Ishikawa (cell line): ENCODE results near the gene SCAMP3.

Experiments
- CEBPB ChIP-seq: IDR thresholded peaks from 2 replicates; pipeline ENCODE4 v1.6.1; 2012
- CREB1 ChIP-seq: IDR thresholded peaks from 2 replicates; pipeline ENCODE4 v1.6.1; 2012; ENCODE audit warnings: low read depth
- EGR1 ChIP-seq: IDR thresholded peaks from 2 replicates; pipeline ENCODE4 v1.6.1; 2012
- EP300 ChIP-seq: IDR thresholded peaks from 2 replicates; pipeline ENCODE4 v1.6.1; 2012; ENCODE audit warnings: borderline replicate concordance
- FOXM1 ChIP-seq: IDR thresholded peaks from 2 replicates; pipeline ENCODE4 v1.6.1; 2012; ENCODE audit warnings: low read depth, borderline replicate concordance
- MAX ChIP-seq: IDR thresholded peaks from 2 replicates; pipeline ENCODE4 v1.6.1; 2012
- NFIC ChIP-seq: IDR thresholded peaks from 2 replicates; pipeline ENCODE4 v1.6.1; 2012
- RAD21 ChIP-seq: IDR thresholded peaks from 2 replicates; pipeline ENCODE4 v1.6.1; 2012; ENCODE audit warnings: low read depth
- REST ChIP-seq: IDR thresholded peaks from 2 replicates; pipeline ENCODE4 v1.6.1; 2012; ENCODE audit warnings: low read depth, mild to moderate bottlenecking
- TAF1 ChIP-seq: IDR thresholded peaks from 2 replicates; pipeline ENCODE4 v1.6.1; 2012; ENCODE audit warnings: low read depth, mild to moderate bottlenecking
- TCF12 ChIP-seq: IDR thresholded peaks from 2 replicates; pipeline ENCODE4 v1.6.1; 2012; ENCODE audit warnings: low read depth
- TEAD4 ChIP-seq: IDR thresholded peaks from 2 replicates; pipeline ENCODE4 v1.6.1; 2012
- USF1 ChIP-seq: IDR thresholded peaks from 2 replicates; pipeline ENCODE4 v1.6.1; 2012
- YY1 ChIP-seq: IDR thresholded peaks from 2 replicates; pipeline ENCODE4 v1.6.1; 2012; ENCODE audit warnings: low read depth
- ZBTB7A ChIP-seq: IDR thresholded peaks from 2 replicates; pipeline ENCODE4 v1.6.1; 2012; ENCODE audit warnings: low read depth

The SCAMP3 gene

GRCh38 chr1:155282488-155283091 lies 20.4 kb upstream of the SCAMP3 start:
- no peak for TF ChIP-seq ZBTB7A
- no peak for TF ChIP-seq EP300
- TF ChIP-seq USF1: no peak
- no peak for TF ChIP-seq FOXM1
- TF ChIP-seq TCF12: no peak
- no peak for TF ChIP-seq CREB1
- no peak for TF ChIP-seq NFIC
- no peak for TF ChIP-seq RAD21
- no peak for TF ChIP-seq YY1
- TF ChIP-seq EGR1: no peak
- no peak for TF ChIP-seq REST
- TF ChIP-seq TAF1: no peak
- no peak for TF ChIP-seq TEAD4
- no peak for TF ChIP-seq MAX
- no peak for TF ChIP-seq CEBPB

- TF ChIP-seq TAF1: no peak
- no peak for TF ChIP-seq ZBTB7A
- no peak for TF ChIP-seq TCF12
Measured at GRCh38 chr1:155279268-155279667, 17.1 kb upstream of the SCAMP3 start.

- TF ChIP-seq EGR1 (no peak), ZBTB7A (no peak), CEBPB (no peak), USF1 (no peak), CREB1 (no peak), TCF12 (no peak), TAF1 (no peak), NFIC (no peak), TEAD4 (no peak), YY1 (no peak), REST (no peak), MAX (no peak), RAD21 (no peak), FOXM1 (no peak)
Measured at GRCh38 chr1:155278689-155279160, 16.6 kb upstream of the SCAMP3 start.

GRCh38 chr1:155277902-155278688 lies 15.9 kb upstream of the SCAMP3 start:
- no peak for TF ChIP-seq CREB1
- no peak for TF ChIP-seq EP300
- peak; percentile 42; the same call in 1 of the 2 replicates for TF ChIP-seq RAD21
- TF ChIP-seq FOXM1: no peak
- 0 out of 2 replicates have a peak, but pooled peaks have one; percentile 17 for TF ChIP-seq MAX
- no peak for TF ChIP-seq CEBPB
- TF ChIP-seq TAF1: no peak; the same call in 1 of the 2 replicates
- peak; percentile 99 for TF ChIP-seq ZBTB7A
- TF ChIP-seq EGR1: peak; percentile 100
- TF ChIP-seq USF1: no peak
- no peak for TF ChIP-seq TCF12
- no peak for TF ChIP-seq YY1
- no peak for TF ChIP-seq TEAD4
- peak; percentile 90 for TF ChIP-seq REST
- no peak for TF ChIP-seq NFIC
